ENCODE results near the gene ENKUR.
"Not testable (repeated sequence)": the region's sequence is repeated elsewhere in the genome, so short reads cannot be mapped to it uniquely, and the experiment has no call there.

The ENKUR gene

DNA sequence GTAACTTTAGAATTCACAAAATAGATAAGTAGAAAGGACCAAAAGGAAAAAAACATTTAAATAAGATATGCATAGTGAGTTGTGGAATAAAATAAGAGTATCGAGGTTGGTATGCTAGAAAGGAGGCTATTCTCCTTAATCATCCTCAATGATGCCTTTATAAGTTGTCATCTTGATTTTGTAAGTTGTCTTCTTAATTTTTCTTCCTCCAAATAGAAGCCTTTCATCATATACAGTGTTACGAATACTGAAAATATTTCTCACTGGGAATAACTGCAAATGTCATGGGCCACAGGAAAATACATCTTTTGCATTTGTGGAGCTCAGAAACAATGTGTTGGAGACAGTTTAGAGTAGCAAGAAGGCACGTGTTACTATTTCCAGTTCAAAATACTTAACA, 32.0 kb downstream of the ENKUR start:
- H3K9me3 Mint-ChIP-seq: no peaks in the 10 kb centered on the region
- no peaks in the 10 kb centered on the region for H3K36me3 Mint-ChIP-seq (ENCODE audit: insufficient read depth)
- ATAC-seq (replicated peaks; ENCODE audit: extremely low read depth, poor library complexity, severe bottlenecking) (no peak), DNase-seq (ENCODE audit: low spot score in 2 of 2) (no peak)
- H3K27ac Mint-ChIP-seq (ENCODE audit: low read depth): no peak overlapping the region
- no peak overlapping the region for H3K4me3 Mint-ChIP-seq
- H3K4me1 Mint-ChIP-seq: peaks cover 9% of the 10 kb centered on the region
- no peaks in the 10 kb centered on the region for H3K27me3 Mint-ChIP-seq

DNA sequence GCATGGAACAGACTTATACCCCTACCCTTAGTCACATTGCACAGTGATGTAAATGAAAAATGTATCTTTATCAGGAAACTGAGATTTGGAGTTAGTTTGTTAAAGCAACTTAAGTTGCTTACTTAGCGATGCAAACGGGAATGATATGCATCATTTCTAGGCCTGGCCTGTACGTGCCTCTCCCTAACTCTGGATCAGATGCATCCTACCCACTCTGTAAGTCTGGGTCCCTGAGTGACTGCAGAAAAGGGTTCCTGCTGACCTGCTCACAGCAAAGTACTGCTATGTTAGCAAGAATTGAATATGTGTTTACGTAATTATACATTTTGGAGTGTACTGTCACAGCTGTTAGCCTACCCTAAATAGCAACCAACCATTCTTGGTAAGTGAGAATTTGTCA, 32.8 kb downstream of the ENKUR start:
- no peak overlapping the region for H3K27ac Mint-ChIP-seq (ENCODE audit: low read depth)
- no peak for ATAC-seq (replicated peaks; ENCODE audit: extremely low read depth, poor library complexity, severe bottlenecking)

DNA sequence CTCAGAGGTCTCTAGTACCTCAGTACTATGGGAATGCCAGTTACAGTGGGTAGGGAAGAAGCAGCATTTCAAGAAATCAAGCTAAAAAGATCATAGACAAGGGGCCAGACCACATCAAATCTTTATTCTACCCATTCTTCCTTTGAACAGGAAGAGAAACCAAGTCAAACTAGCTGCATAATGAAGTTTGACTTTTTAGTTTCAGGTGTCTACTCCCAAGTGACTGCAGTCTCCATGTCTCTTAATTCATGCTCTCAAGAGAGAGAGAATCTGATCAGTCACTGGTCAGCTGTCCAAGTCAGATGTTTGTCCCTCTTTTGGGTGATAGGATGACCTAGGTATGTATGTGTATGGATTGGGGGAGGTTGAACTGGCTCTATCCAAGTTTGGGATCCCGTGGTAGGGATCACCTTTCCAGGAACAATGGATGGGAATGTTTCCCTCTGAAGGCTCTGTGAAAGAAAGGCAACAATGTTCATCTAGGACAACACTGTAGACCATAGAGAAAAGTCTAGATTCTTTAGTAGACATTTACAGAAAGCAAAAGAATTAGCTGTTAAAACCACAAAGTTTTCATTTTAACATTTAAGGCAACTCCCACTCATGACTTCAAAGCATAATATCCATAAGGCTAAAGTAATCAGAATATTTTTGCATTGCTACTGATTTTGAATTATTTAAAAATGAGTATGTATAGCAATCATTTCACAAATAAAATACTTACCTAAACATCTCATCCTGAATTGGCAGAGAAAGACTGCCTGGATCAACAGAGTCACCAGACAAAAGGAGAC, 33.4 kb downstream of the ENKUR start:
- no peak overlapping the region for H3K4me3 Mint-ChIP-seq
- DNase-seq (ENCODE audit: low spot score in 2 of 2) (no peak), ATAC-seq (replicated peaks; ENCODE audit: extremely low read depth, poor library complexity, severe bottlenecking) (no peak)
- no peaks in the 10 kb centered on the region for H3K27me3 Mint-ChIP-seq
- H3K36me3 Mint-ChIP-seq (ENCODE audit: insufficient read depth): no peaks in the 10 kb centered on the region
- H3K9me3 Mint-ChIP-seq: no peaks in the 10 kb centered on the region
- peaks cover 9% of the 10 kb centered on the region for H3K4me1 Mint-ChIP-seq
- H3K27ac Mint-ChIP-seq (ENCODE audit: low read depth): no peak overlapping the region

More for the DNA sequence above, 32.8 kb downstream of the ENKUR start:
- DNase-seq (ENCODE audit: low spot score in 2 of 2): no peak
- no peaks in the 10 kb centered on the region for H3K27me3 Mint-ChIP-seq
- no peaks in the 10 kb centered on the region for H3K36me3 Mint-ChIP-seq (ENCODE audit: insufficient read depth)
- H3K9me3 Mint-ChIP-seq: no peaks in the 10 kb centered on the region
- H3K4me1 Mint-ChIP-seq: peaks cover 9% of the 10 kb centered on the region
- no peak overlapping the region for H3K4me3 Mint-ChIP-seq

DNA sequence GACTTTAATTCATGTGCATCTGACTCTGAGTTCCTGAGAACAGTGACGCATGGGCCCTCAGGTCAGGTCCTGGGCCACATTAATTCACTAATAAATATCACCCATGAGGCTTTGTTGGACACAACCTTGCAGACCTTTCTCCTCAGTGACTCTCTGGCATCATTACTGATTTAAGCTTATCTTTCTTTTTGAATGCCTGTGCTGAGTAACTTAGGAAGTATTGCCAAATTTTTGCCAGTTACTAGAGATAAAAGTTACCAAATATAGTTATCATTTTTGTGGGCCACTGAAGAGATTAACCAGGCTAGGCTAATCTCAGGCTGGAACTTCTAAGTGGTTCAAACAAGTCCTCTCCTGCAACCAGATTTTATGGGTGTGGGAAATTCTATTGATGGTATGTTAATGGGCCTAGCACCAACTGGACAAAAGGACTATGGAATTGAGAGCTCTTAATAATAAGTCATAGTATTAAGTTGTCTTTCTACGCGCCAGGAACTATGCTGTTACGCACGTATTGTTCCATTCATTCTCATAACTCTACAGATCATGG, 34.7 kb downstream of the ENKUR start:
- Mint-ChIP-seq H3K4me3 (no peak overlapping the region), H3K27ac (ENCODE audit: low read depth) (no peak overlapping the region), H3K9me3 (no peaks in the 10 kb centered on the region), H3K36me3 (ENCODE audit: insufficient read depth) (no peaks in the 10 kb centered on the region), H3K4me1 (peaks cover 9% of the 10 kb centered on the region), H3K27me3 (no peaks in the 10 kb centered on the region)
- ATAC-seq (replicated peaks; ENCODE audit: extremely low read depth, poor library complexity, severe bottlenecking): no peak
- no peak for DNase-seq (ENCODE audit: low spot score in 2 of 2)

DNA sequence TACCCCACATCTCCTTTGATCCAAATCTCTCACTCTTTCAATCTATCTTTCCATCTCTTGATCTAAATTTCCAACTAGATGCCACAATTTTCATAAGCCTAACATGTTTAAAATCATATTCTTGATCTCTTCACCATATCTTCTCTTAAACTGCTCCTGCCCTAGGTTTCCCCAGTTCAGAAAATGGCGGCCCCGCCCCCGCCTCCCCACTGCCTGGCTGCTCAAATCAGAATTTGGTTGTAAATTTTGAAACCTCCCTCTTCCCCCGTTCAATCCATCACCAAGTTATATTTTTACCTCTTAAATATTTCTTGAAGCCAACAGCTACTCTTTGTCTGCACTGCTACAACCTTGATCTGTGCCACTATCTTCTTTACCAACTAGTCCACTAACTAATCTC, 36.3 kb downstream of the ENKUR start:
- H3K27ac Mint-ChIP-seq (ENCODE audit: low read depth): no peak overlapping the region

DNA sequence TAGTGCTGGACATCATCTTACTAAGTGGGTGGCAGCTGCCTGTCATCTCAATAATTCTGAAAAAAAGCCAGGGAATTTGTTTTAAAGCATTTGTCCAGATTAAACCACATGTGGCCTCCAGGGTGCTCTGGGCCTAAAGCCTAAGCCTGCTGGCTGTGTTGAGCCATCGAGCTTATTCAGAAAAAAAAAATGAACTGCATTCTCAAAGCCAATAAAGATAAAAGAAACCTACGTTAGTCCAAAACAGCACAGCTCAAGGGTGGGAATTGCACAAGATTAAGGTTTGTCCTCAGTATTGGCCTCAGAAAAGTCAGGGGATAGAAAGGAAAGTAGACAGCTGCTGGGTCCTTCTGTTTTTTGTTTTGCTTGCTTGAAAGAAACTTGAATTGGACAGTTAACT, 41.0 kb downstream of the ENKUR start:
- Mint-ChIP-seq H3K36me3 (ENCODE audit: insufficient read depth) (no peaks in the 10 kb centered on the region), H3K27me3 (no peaks in the 10 kb centered on the region), H3K27ac (ENCODE audit: low read depth) (no peak overlapping the region), H3K4me3 (no peak overlapping the region), H3K9me3 (no peaks in the 10 kb centered on the region), H3K4me1 (no peaks in the 10 kb centered on the region)
- DNase-seq (ENCODE audit: low spot score in 2 of 2) (no peak), ATAC-seq (replicated peaks; ENCODE audit: extremely low read depth, poor library complexity, severe bottlenecking) (no peak)

More for the DNA sequence above, 36.3 kb downstream of the ENKUR start:
- peaks cover 9% of the 10 kb centered on the region for H3K4me1 Mint-ChIP-seq
- DNase-seq (ENCODE audit: low spot score in 2 of 2) (no peak), ATAC-seq (replicated peaks; ENCODE audit: extremely low read depth, poor library complexity, severe bottlenecking) (no peak)
- no peaks in the 10 kb centered on the region for H3K27me3 Mint-ChIP-seq
- no peak overlapping the region for H3K4me3 Mint-ChIP-seq
- no peaks in the 10 kb centered on the region for H3K36me3 Mint-ChIP-seq (ENCODE audit: insufficient read depth)
- no peaks in the 10 kb centered on the region for H3K9me3 Mint-ChIP-seq

DNA sequence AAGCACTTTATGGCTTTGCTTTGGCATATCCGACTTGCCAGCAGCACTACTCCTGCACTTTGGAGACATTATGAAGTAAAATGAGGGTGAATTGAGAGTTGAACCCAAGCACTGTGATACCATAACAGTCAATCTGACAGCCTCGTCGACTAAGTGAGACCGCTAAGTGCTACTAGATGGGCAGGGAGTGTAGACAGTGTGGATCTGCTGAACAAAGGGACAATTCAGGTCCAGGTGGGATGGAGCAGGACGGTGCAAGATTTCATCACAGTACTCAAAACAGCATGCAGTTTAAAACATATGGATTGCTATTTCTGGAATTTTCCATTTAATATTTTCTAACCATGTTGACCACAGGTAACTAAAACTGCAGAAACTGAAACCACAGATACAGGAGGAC, 42.8 kb downstream of the ENKUR start:
- ATAC-seq (replicated peaks; ENCODE audit: extremely low read depth, poor library complexity, severe bottlenecking): no peak
- no peak for DNase-seq (ENCODE audit: low spot score in 2 of 2)
- H3K4me1 Mint-ChIP-seq: no peaks in the 10 kb centered on the region

DNA sequence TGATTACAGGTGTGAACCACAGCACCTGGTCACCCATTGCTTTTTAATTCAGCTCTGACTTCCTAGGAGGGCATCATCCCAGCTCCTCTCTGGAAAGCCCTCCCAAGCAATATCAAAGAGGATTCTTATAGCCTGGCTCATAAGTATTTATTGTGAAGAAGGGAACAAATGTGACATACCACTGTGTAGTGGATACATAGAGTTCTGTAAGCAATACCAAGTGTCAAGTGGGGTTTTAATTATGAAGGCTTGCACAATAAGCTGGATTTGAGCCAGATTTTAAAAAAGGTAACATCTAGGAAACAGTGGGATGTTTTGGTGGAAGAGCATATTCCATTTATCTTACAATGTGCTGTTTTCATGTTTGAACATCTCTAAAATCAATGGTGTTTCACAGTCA, 44.6 kb downstream of the ENKUR start:
- Mint-ChIP-seq H3K4me3 (no peak overlapping the region), H3K36me3 (ENCODE audit: insufficient read depth) (no peaks in the 10 kb centered on the region), H3K4me1 (no peaks in the 10 kb centered on the region), H3K27ac (ENCODE audit: low read depth) (no peak overlapping the region), H3K27me3 (no peaks in the 10 kb centered on the region), H3K9me3 (no peaks in the 10 kb centered on the region)
- ATAC-seq (replicated peaks; ENCODE audit: extremely low read depth, poor library complexity, severe bottlenecking) (no peak), DNase-seq (ENCODE audit: low spot score in 2 of 2) (no peak)

More for the DNA sequence above, 42.8 kb downstream of the ENKUR start:
- no peaks in the 10 kb centered on the region for H3K36me3 Mint-ChIP-seq (ENCODE audit: insufficient read depth)
- no peak overlapping the region for H3K4me3 Mint-ChIP-seq
- H3K9me3 Mint-ChIP-seq: no peaks in the 10 kb centered on the region
- no peaks in the 10 kb centered on the region for H3K27me3 Mint-ChIP-seq
- no peak overlapping the region for H3K27ac Mint-ChIP-seq (ENCODE audit: low read depth)

DNA sequence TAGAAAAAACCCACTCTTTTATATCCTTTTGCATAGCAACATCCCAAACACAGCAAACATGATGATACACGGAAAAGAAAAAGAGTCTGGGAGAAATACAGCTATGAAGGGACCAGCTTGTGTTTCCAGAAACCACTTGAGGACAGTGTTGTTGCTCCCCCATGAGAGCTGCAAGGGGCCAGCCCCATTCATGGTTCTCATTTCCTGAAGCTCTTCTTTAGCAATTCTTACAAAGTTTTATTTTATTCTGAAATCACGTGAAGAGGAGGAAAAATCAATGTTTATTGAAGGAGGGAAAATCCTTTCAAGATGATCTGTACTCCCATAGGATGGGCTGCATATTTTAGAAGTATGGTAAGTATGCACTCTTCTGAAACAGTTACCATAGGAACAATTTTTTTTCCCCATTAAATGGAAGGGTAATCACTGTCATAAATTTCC, 46.1 kb downstream of the ENKUR start:
- Mint-ChIP-seq H3K4me1 (no peaks in the 10 kb centered on the region), H3K4me3 (no peak overlapping the region), H3K9me3 (no peaks in the 10 kb centered on the region), H3K36me3 (ENCODE audit: insufficient read depth) (no peaks in the 10 kb centered on the region), H3K27me3 (no peaks in the 10 kb centered on the region), H3K27ac (ENCODE audit: low read depth) (no peak overlapping the region)
- ATAC-seq (replicated peaks; ENCODE audit: extremely low read depth, poor library complexity, severe bottlenecking): no peak
- DNase-seq (ENCODE audit: low spot score in 2 of 2): no peak

DNA sequence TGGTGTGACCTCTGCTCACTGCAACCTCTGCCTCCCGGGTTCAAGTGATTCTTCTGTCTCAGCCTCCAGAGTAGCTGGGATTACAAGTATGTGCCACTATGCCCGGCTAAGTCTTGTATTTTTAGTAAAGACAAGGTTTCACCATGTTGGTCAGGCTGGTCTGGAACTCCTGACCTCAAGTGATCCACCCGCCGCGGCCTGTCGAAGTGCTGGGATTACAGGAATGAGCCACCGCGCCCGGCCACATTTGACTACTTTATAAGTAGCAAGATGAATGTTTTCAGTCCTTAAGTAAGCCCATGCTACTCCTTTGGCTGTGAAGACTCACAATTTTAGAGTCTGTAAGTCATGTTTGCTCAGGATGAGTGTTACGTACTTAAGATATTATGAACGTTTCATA, 47.0 kb downstream of the ENKUR start:
- not testable (repeated sequence) for H3K9me3 Mint-ChIP-seq; DNase-seq (ENCODE audit: low spot score in 2 of 2); H3K27me3 Mint-ChIP-seq; H3K4me3 Mint-ChIP-seq; H3K36me3 Mint-ChIP-seq (ENCODE audit: insufficient read depth); H3K4me1 Mint-ChIP-seq; H3K27ac Mint-ChIP-seq (ENCODE audit: low read depth); ATAC-seq (replicated peaks; ENCODE audit: extremely low read depth, poor library complexity, severe bottlenecking)

DNA sequence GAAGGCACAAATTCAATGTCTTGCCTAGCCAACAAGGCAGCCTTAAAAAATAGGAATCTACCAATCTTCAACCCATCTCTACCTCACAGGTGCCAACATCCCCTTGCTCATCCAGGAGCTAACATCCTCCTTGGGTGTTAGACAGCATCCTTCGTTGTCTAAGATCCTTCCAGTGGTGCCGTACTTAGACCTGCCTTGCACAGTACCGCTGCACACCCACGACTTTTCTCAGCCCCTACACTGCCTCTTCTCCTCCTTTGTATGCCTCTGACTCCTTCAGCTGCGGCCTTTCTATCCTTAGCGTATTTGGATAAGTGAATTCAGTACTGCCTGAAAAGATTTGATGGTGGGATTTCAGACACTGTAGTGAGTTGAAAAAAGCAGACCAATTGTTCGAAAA, 47.6 kb downstream of the ENKUR start:
- Mint-ChIP-seq H3K9me3 (no peaks in the 10 kb centered on the region), H3K27ac (ENCODE audit: low read depth) (no peak overlapping the region), H3K4me1 (no peaks in the 10 kb centered on the region), H3K27me3 (no peaks in the 10 kb centered on the region), H3K36me3 (ENCODE audit: insufficient read depth) (no peaks in the 10 kb centered on the region), H3K4me3 (no peak overlapping the region)
- DNase-seq (ENCODE audit: low spot score in 2 of 2): no peak
- no peak for ATAC-seq (replicated peaks; ENCODE audit: extremely low read depth, poor library complexity, severe bottlenecking)

DNA sequence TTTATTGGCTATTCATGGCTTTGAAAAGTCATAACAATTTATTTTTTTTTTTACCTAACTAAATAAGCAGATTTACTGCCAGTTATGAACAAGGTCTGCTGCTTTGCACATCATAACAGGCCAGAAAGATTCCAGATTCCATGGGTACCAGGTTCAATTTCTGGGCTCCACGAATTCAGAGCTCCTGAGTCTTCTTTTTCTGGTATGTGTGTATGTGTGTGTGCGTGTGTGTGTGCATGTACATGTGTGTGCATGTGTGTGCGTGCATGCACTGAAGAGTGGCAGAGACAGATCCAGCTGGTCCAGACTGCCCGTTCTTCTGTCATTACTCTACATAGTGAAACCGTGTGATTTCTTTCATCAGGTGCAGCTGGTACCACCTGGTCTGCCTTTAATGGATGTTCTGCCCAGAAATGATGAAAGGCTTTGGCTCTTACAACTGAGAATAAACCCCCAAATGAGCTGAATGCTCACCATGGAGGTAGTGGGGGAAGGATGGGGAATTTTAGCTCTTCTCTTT, 48.9 kb downstream of the ENKUR start:
- H3K27me3 Mint-ChIP-seq: no peaks in the 10 kb centered on the region
- H3K27ac Mint-ChIP-seq (ENCODE audit: low read depth): no peak overlapping the region
- no peak overlapping the region for H3K4me3 Mint-ChIP-seq
- H3K36me3 Mint-ChIP-seq (ENCODE audit: insufficient read depth): no peaks in the 10 kb centered on the region
- H3K4me1 Mint-ChIP-seq: no peaks in the 10 kb centered on the region
- no peaks in the 10 kb centered on the region for H3K9me3 Mint-ChIP-seq
- DNase-seq (ENCODE audit: low spot score in 2 of 2): no peak
- no peak for ATAC-seq (replicated peaks; ENCODE audit: extremely low read depth, poor library complexity, severe bottlenecking)

DNA sequence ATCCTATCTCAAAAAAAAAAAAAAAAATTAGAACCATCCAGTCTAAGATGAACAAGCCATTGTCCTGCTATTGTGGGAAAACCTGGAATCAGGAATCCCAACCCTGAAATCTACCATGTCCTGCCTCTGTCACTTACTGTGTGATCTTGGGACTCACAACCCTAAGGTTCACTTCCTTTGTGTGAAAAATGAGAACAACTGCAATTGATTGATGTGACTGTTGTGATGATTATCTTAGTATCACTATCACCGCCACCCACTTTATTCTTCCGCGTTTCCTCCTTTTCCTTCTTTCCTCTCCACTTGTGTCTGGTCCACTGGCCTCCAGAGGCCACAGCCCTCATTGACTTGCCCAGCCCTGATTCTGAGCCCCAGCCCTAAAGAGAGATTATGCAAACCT, 50.9 kb downstream of the ENKUR start:
- H3K4me3 Mint-ChIP-seq: no peak overlapping the region
- H3K27me3 Mint-ChIP-seq: no peaks in the 10 kb centered on the region
- DNase-seq (ENCODE audit: low spot score in 2 of 2): no peak
- no peaks in the 10 kb centered on the region for H3K9me3 Mint-ChIP-seq
- no peak overlapping the region for H3K27ac Mint-ChIP-seq (ENCODE audit: low read depth)
- no peak for ATAC-seq (replicated peaks; ENCODE audit: extremely low read depth, poor library complexity, severe bottlenecking)
- no peaks in the 10 kb centered on the region for H3K4me1 Mint-ChIP-seq
- no peaks in the 10 kb centered on the region for H3K36me3 Mint-ChIP-seq (ENCODE audit: insufficient read depth)
